ENCODE data around the gene TOLLIP.

TOLLIP gene

DNA sequence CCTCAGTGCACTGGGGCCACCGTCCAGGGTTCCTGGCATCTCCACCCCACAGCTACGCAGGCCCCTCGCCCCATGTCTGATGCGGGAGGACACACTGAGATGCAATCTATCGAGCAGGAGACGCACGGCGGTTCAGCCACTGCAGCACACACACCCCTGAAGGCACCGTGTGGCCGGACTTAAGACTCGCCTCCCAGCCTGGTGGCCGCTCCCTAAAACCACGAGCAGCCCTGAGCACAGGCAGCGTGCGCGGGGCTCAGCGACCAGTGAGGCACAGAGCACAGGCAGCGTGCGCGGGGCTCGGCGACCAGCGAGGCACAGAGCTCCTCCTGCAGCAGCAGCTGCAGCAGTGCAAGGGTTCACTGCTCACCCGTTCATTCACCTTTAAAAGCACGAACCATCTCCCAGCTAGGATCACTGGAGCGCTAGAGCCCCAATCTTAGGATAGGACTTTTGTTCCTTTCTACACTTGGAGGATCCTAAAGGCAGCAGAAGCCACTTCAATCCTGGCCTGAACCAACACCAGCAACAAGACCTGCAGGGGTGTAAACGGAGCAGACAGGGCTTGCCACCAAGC, 31.4 kb downstream of the TOLLIP start:
- no peak overlapping the region for H3K4me3 ChIP-seq (ENCODE audit: low read depth, low read length, poor library complexity, severe bottlenecking)
- no peaks in the 10 kb centered on the region for H3K9me2 ChIP-seq (ENCODE audit: low read depth, low read length)
- no peaks in the 10 kb centered on the region for H3F3A ChIP-seq (ENCODE audit: insufficient read depth, low read length)
- no peak overlapping the region for H2AFZ ChIP-seq (ENCODE audit: low read length)
- H3K27ac ChIP-seq (ENCODE audit: low read depth, low read length, poor library complexity, severe bottlenecking): no peak overlapping the region
- TF ChIP-seq EZH2 (IDR thresholded peaks at IDR 0.05; ENCODE audit: borderline replicate concordance, low read length): no peak
- H4K20me1 ChIP-seq (ENCODE audit: insufficient read depth, low read length): no peaks in the 10 kb centered on the region
- no peaks in the 10 kb centered on the region for H3K27me3 ChIP-seq (ENCODE audit: insufficient read depth, low read length)
- no peaks in the 10 kb centered on the region for H3K4me1 ChIP-seq (ENCODE audit: insufficient read depth, low read length, severe bottlenecking)
- no peak overlapping the region for H3K9ac ChIP-seq (ENCODE audit: low read length)
- H3K4me2 ChIP-seq (ENCODE audit: low read length): no peak overlapping the region
- peaks cover 18% of the 10 kb centered on the region; the same call in 1 of the 2 replicates for H3K36me3 ChIP-seq (ENCODE audit: insufficient read depth, low read length)
- H3K79me2 ChIP-seq (ENCODE audit: insufficient read depth, low read length): no peaks in the 10 kb centered on the region
- no peaks in the 10 kb centered on the region for H3K9me3 ChIP-seq (ENCODE audit: low read length)

DNA sequence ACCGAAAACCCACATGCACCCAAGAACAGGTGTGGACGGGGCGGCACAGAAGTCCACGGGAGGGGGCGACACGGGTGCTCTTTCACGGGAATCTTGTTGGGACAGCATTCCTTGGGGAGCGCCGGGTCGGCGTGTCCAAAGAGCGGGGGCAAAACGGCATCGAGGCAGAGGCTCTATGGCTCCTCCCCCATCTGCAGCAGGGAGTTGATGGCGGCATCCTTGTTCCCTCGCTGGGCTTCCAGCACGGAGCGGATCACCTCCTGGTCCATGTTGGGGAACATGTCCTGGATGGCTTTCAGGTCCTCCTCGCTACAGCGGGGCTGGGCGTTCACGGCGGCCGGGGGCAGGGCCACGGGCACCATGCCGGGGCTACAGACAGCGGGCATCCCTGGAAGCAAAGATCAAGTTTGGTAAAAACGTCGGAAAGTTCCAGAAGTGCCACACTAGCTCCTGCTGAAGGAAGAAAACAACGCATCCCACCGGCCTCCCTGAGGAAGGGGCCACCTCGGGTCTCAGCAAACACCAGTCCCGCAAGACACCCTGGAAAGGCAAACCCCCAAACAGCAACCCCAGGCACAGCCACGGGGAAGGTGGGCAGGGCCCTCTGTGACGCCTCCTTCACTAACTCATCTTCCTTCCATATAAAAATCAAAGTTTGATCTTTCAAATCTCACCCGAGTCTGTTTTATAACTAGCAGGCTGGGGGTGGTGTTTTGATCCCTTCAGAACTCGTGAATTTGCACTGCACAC, 32.4 kb downstream of the TOLLIP start:
- no peak for TF ChIP-seq EZH2 (IDR thresholded peaks at IDR 0.05; ENCODE audit: borderline replicate concordance, low read length)
- TF ChIP-seq, protein P1, sequence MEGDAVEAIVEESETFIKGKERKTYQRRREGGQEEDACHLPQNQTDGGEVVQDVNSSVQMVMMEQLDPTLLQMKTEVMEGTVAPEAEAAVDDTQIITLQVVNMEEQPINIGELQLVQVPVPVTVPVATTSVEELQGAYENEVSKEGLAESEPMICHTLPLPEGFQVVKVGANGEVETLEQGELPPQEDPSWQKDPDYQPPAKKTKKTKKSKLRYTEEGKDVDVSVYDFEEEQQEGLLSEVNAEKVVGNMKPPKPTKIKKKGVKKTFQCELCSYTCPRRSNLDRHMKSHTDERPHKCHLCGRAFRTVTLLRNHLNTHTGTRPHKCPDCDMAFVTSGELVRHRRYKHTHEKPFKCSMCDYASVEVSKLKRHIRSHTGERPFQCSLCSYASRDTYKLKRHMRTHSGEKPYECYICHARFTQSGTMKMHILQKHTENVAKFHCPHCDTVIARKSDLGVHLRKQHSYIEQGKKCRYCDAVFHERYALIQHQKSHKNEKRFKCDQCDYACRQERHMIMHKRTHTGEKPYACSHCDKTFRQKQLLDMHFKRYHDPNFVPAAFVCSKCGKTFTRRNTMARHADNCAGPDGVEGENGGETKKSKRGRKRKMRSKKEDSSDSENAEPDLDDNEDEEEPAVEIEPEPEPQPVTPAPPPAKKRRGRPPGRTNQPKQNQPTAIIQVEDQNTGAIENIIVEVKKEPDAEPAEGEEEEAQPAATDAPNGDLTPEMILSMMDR (IDR thresholded peaks at IDR 0.05; ENCODE audit: low read length): no peak

DNA sequence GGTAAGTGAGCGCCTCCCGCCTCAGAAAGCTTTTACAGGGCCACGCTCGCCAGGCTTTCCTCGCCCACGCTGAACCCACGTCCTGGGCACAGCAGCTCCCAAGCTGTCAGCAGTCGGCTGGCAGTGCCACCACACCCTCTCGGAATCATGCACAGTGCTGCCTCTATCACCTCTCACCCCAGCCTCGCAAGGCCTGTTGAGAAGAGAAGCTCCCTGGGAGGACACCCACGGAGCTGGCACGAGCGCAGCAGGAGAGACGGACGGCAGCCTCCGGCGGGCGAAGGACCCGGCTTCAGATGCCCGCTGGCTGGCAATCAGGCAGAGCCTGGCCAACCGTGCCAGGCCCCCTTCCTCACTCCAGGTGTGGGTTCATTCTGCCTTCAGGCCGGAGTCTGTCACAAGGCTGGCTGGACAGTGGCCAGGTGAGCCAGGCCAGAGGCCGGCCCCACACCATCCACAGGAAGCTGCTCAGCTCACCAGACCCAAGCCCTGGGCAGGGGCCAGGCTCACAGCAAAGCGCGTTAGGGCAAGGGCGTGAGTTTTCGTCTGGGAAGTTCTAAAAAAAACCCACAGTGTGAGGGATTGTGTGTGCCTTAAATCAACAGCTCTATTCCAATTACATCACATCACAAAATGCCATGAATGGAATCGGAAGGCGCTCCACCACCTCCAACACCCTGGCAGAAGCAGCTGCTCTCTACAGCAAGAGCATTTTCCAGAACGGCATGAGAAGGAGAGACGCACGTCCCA, 33.2 kb downstream of the TOLLIP start:
- H3K4me1 ChIP-seq (ENCODE audit: insufficient read depth, low read length, severe bottlenecking): no peaks in the 10 kb centered on the region
- no peak overlapping the region for H2AFZ ChIP-seq (ENCODE audit: low read length)
- no peaks in the 10 kb centered on the region for H4K20me1 ChIP-seq (ENCODE audit: insufficient read depth, low read length)
- H3K9ac ChIP-seq (ENCODE audit: low read length): no peak overlapping the region
- H3K27ac ChIP-seq (ENCODE audit: low read depth, low read length, poor library complexity, severe bottlenecking): no peak overlapping the region
- H3K4me3 ChIP-seq (ENCODE audit: low read depth, low read length, poor library complexity, severe bottlenecking): no peak overlapping the region
- TF ChIP-seq EZH2 (IDR thresholded peaks at IDR 0.05; ENCODE audit: borderline replicate concordance, low read length): no peak
- TF ChIP-seq, protein P1 (IDR thresholded peaks at IDR 0.05; ENCODE audit: low read length): no peak
- H3K36me3 ChIP-seq (ENCODE audit: insufficient read depth, low read length): peaks cover 12% of the 10 kb centered on the region; the same call in 1 of the 2 replicates
- H3K79me2 ChIP-seq (ENCODE audit: insufficient read depth, low read length): no peaks in the 10 kb centered on the region
- no peaks in the 10 kb centered on the region for H3F3A ChIP-seq (ENCODE audit: insufficient read depth, low read length)
- no peaks in the 10 kb centered on the region for H3K9me2 ChIP-seq (ENCODE audit: low read depth, low read length)
- H3K27me3 ChIP-seq (ENCODE audit: insufficient read depth, low read length): no peaks in the 10 kb centered on the region
- H3K4me2 ChIP-seq (ENCODE audit: low read length): no peak overlapping the region
- H3K9me3 ChIP-seq (ENCODE audit: low read length): no peaks in the 10 kb centered on the region

More for the DNA sequence above, 32.4 kb downstream of the TOLLIP start:
- Histone ChIP-seq H3K9me3 (ENCODE audit: low read length) (no peaks in the 10 kb centered on the region), H3K9me2 (ENCODE audit: low read depth, low read length) (no peaks in the 10 kb centered on the region), H3K36me3 (ENCODE audit: insufficient read depth, low read length) (peaks cover 18% of the 10 kb centered on the region; the same call in 1 of the 2 replicates), H3K27ac (ENCODE audit: low read depth, low read length, poor library complexity, severe bottlenecking) (no peak overlapping the region), H3K4me1 (ENCODE audit: insufficient read depth, low read length, severe bottlenecking) (no peaks in the 10 kb centered on the region), H4K20me1 (ENCODE audit: insufficient read depth, low read length) (no peaks in the 10 kb centered on the region), H3K4me2 (ENCODE audit: low read length) (no peak overlapping the region), H3K4me3 (ENCODE audit: low read depth, low read length, poor library complexity, severe bottlenecking) (no peak overlapping the region), H3F3A (ENCODE audit: insufficient read depth, low read length) (no peaks in the 10 kb centered on the region), H3K79me2 (ENCODE audit: insufficient read depth, low read length) (no peaks in the 10 kb centered on the region), H2AFZ (ENCODE audit: low read length) (no peak overlapping the region), H3K9ac (ENCODE audit: low read length) (no peak overlapping the region), H3K27me3 (ENCODE audit: insufficient read depth, low read length) (no peaks in the 10 kb centered on the region)

Data from OCI-LY1 (cell line).